ENCODE data around the gene FAM187B.

The FAM187B gene

GRCh38 chr19:35229601-35230000, 1.1 kb upstream of the FAM187B start:
- TF ChIP-seq CTCF (conservative IDR thresholded peaks at IDR 0.05; ENCODE audit: low read depth, low read length), result no peak
- H3K4me3 ChIP-seq (ENCODE audit: low read length), result no peak overlapping the region
- no peak for DNase-seq (ENCODE audit: low read depth)

DNA sequence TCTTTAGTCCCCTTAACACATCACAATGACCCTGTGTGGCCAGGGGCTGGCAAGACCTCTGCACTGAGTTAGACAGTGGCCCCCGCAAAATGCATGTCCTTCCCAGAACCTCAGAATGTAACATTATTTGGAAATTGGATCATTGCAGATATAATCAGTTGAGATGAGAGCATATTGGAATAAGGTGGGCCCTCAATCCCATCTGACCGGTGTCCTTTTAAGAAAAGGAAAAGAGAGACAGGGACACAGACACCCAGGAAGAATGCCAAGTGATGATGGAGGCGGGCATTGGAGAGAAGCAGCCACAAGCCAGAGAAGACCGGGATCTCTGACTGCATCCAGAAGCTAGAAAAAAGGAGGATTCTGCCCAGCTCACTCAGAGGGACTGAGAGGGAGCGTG, 1.8 kb downstream of the FAM187B start:
- no peak overlapping the region for H3K4me3 ChIP-seq (ENCODE audit: low read length)
- DNase-seq (ENCODE audit: low read depth), result no peak
- no peak for TF ChIP-seq CTCF (conservative IDR thresholded peaks at IDR 0.05; ENCODE audit: low read depth, low read length)

DNA sequence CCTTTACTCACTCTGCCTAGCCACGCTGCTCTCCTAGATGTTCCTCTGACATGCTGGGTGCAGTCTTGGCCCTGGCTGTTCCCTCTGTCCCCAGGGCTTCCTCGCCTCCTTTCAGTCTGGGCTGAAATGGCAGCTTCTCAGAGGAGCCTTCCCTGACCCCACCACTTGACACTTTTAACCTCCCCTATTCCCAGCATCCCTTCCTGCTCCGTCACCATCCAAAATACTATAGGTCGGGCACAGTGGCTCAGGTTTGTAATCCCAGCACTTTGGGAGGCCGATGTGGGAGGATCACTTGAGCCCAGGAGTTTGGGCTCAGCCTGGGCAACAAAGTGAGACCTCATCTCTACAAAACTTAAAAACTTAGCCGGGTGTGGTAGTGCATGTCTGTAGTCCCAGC, 2.6 kb downstream of the FAM187B start:
- DNase-seq (ENCODE audit: low read depth), result no peak
- no peak overlapping the region for H3K4me3 ChIP-seq (ENCODE audit: low read length)
- TF ChIP-seq CTCF (conservative IDR thresholded peaks at IDR 0.05; ENCODE audit: low read depth, low read length), result no peak

- no peak for DNase-seq (ENCODE audit: low read depth)
- no peak overlapping the region for H3K4me3 ChIP-seq (ENCODE audit: low read length)
- peak; percentile 8 for TF ChIP-seq CTCF (conservative IDR thresholded peaks at IDR 0.05; ENCODE audit: low read depth, low read length)
Observed at GRCh38 chr19:35224681-35225571, 3.6 kb downstream of the FAM187B start.

GRCh38 chr19:35223862-35224505, 4.6 kb downstream of the FAM187B start:
- TF ChIP-seq CTCF (conservative IDR thresholded peaks at IDR 0.05; ENCODE audit: low read depth, low read length), result no peak
- DNase-seq (ENCODE audit: low read depth), result no peak
- H3K4me3 ChIP-seq (ENCODE audit: low read length), result no peak overlapping the region

DNA sequence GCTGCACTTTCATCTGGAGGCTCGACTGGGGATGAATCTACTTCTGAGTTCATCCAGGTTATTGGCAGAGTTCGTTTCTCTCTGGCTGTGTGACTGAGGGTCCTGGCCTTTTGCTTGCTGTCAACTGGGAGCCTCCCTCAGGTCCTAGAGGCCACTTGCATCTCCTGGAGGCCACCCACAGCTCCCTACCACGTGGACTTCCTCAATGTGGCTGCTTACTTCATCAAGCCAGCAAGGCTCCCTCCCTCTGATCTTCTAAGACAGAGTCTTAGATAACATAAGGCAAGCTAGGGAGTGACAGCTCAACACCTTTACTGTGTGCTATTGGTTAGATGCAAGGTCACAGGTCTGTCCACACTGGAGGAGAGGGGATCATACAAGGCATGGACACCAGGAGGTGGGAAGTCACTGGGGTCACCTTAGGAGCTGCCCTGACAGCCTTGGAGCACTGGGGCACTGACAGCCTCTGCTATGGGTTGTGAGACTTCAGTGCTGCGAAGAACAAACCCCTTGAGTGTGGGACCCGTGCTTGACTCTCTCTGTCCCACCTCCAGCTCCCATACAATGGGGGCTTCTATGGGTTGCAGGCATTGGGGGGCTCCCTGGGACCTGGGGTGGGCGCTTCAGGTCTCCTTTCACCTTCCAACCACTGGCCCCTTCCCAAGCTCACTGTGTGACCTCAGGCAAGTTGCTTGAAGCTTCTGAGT, 5.3 kb downstream of the FAM187B start:
- DNase-seq (ENCODE audit: low read depth), result no peak
- no peak overlapping the region for H3K4me3 ChIP-seq (ENCODE audit: low read length)
- no peak for TF ChIP-seq CTCF (conservative IDR thresholded peaks at IDR 0.05; ENCODE audit: low read depth, low read length)

All from retinal pigment epithelial cell (primary cell).